ENCODE data around the gene XPO6.

XPO6 gene

GRCh38 chr16:28061352-28062101 is 150.2 kb downstream of the XPO6 start:
- H3K27ac Mint-ChIP-seq = no peak overlapping the region
- no peaks in the 10 kb centered on the region for H3K9me3 Mint-ChIP-seq
- no peak for DNase-seq
- H3K36me3 Mint-ChIP-seq (ENCODE audit: low read depth) = no peaks in the 10 kb centered on the region
- peaks cover 74% of the 10 kb centered on the region for H3K27me3 Mint-ChIP-seq
- H3K4me3 Mint-ChIP-seq = no peak overlapping the region
- H3K4me1 Mint-ChIP-seq (ENCODE audit: low read depth) = peaks cover 8% of the 10 kb centered on the region

GRCh38 chr16:28059841-28060575 is 151.8 kb downstream of the XPO6 start:
- H3K4me1 Mint-ChIP-seq (ENCODE audit: low read depth) = peaks cover 8% of the 10 kb centered on the region
- DNase-seq = no peak
- H3K9me3 Mint-ChIP-seq = no peaks in the 10 kb centered on the region
- no peak overlapping the region for H3K27ac Mint-ChIP-seq
- peaks cover 78% of the 10 kb centered on the region for H3K27me3 Mint-ChIP-seq
- H3K36me3 Mint-ChIP-seq (ENCODE audit: low read depth) = no peaks in the 10 kb centered on the region
- H3K4me3 Mint-ChIP-seq = no peak overlapping the region

GRCh38 chr16:28058839-28059589 is 152.8 kb downstream of the XPO6 start:
- DNase-seq = no peak
- no peak overlapping the region for H3K27ac Mint-ChIP-seq
- H3K36me3 Mint-ChIP-seq (ENCODE audit: low read depth) = no peaks in the 10 kb centered on the region
- peaks cover 72% of the 10 kb centered on the region for H3K27me3 Mint-ChIP-seq
- no peaks in the 10 kb centered on the region for H3K9me3 Mint-ChIP-seq
- H3K4me3 Mint-ChIP-seq = no peak overlapping the region
- H3K4me1 Mint-ChIP-seq (ENCODE audit: low read depth) = peaks cover 8% of the 10 kb centered on the region

- Mint-ChIP-seq H3K36me3 (ENCODE audit: low read depth) (no peaks in the 10 kb centered on the region), H3K27me3 (peaks cover 74% of the 10 kb centered on the region), H3K4me3 (no peak overlapping the region), H3K9me3 (no peaks in the 10 kb centered on the region), H3K4me1 (ENCODE audit: low read depth) (peaks cover 8% of the 10 kb centered on the region), H3K27ac (no peak overlapping the region)
- no peak for DNase-seq
Measured at GRCh38 chr16:28057949-28058348, 153.8 kb downstream of the XPO6 start.

- peaks cover 4% of the 10 kb centered on the region for H3K9me3 Mint-ChIP-seq
Measured at GRCh38 chr16:28053461-28053860, 158.3 kb downstream of the XPO6 start.

GRCh38 chr16:28052274-28053128 is 159.3 kb downstream of the XPO6 start:
- peaks cover 6% of the 10 kb centered on the region for H3K9me3 Mint-ChIP-seq
- no peaks in the 10 kb centered on the region for H3K36me3 Mint-ChIP-seq (ENCODE audit: low read depth)
- DNase-seq = no peak
- no peaks in the 10 kb centered on the region for H3K4me1 Mint-ChIP-seq (ENCODE audit: low read depth)
- peaks cover 31% of the 10 kb centered on the region for H3K27me3 Mint-ChIP-seq
- H3K27ac Mint-ChIP-seq = no peak overlapping the region
- no peak overlapping the region for H3K4me3 Mint-ChIP-seq

More at GRCh38 chr16:28053461-28053860, 158.3 kb downstream of the XPO6 start:
- Mint-ChIP-seq H3K27me3 (peaks cover 40% of the 10 kb centered on the region), H3K4me1 (ENCODE audit: low read depth) (no peaks in the 10 kb centered on the region), H3K36me3 (ENCODE audit: low read depth) (no peaks in the 10 kb centered on the region), H3K4me3 (no peak overlapping the region), H3K27ac (no peak overlapping the region)
- no peak for DNase-seq

GRCh38 chr16:28051486-28051885 is 160.3 kb downstream of the XPO6 start:
- Mint-ChIP-seq H3K4me1 (ENCODE audit: low read depth) (no peaks in the 10 kb centered on the region), H3K9me3 (peaks cover 8% of the 10 kb centered on the region), H3K27ac (no peak overlapping the region), H3K27me3 (peaks cover 25% of the 10 kb centered on the region), H3K36me3 (ENCODE audit: low read depth) (no peaks in the 10 kb centered on the region), H3K4me3 (no peak overlapping the region)
- DNase-seq = no peak
